C4-2B (cell line): Measurements from ENCODE around the gene EEF1E1.

Experiments used
- CTCF ChIP-seq: fragments of 450-650 bp; conservative IDR thresholded peaks from 2 replicates; pipeline ENCODE4 v1.5.1; 2017; ENCODE audit warnings: mild to moderate bottlenecking
- ZFX ChIP-seq: fragments of 450-650 bp; IDR thresholded peaks from 2 replicates; pipeline ENCODE4 v1.6.1; 2017

GRCh38 chr6:8149350-8149749, 47.0 kb upstream of the EEF1E1 start:
- TF ChIP-seq CTCF: no peak
- no peak for TF ChIP-seq ZFX
